Glomerular endothelial cell (primary cell): ENCODE measurements around the gene GLP1R. TPM values are rescaled to one million over a fixed set of nuclear protein-coding genes. Genes with fewer than 3 reads are reported as not detected.
"Not testable (repeated sequence)": the region's sequence is repeated elsewhere in the genome, so short reads cannot be mapped to it uniquely, and the experiment has no call there.

ENCODE experiments used
- DNase-seq: peaks from one replicate; pipeline ENCODE4 v3.0.0-alpha.2; 2011; ENCODE audit warnings: low read depth, low spot score; ENCODE audit errors: extremely low read depth
- total RNA-seq: library from RNA; depleted of rRNA; stranded (reverse); fragments of >200 nt; gene quantifications from 2 replicates; pipeline ENCODE4 v1.2.3, GENCODE V29; 2015

GLP1R gene
- total RNA-seq, 1 donor from 2014 or later, result not detected

DNA sequence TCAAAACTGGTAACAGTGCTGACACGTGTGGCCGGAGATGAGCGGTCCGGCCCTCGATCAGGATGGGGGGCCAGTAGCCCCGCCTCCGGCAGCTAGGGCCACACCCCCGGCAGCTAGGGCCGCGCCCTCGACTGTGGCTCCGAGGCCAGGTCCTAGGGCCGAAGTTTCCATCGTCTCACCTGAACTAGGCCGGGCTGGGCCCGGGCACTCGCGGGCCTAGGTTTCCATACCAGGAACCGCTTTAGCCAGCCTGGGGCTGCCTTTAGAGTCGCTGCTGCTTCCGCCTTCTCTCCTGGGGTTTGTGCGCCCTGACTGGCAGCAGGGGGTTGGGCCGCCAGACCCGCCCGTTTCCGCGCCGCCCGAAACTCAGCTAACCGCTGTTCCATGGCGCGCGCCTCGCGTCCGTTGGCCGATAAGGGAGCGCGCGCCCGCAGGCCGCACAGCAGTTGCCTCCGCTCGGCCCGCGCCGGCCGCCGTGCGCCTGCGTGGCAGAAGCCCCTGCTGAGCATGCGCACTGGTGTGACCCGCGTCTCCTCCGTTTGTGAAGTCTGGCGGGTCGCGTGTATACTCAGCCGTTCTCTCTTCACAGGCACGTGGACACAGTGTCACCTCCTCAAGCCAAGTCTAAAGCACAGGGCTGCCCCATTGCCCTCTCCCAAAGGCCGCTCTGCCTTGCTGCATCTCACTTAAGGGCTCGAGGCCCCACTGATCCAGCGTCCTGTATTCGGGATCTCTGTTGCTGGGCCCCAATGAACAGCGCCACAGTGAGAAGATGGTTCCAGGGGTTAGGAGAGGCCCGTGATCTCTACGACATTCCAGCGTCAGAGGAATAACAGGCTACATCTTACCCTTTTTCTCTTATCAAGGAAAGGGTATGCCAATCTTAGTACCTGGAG is 66.4 kb downstream of the GLP1R start, which contains the start of gene SAYSD1:
SAYSD1 (minus strand) TSS at position 483 of the 896 bp plus-strand sequence; CDS start at position 386, 97 bp downstream.
- DNase-seq, result no peak

DNA sequence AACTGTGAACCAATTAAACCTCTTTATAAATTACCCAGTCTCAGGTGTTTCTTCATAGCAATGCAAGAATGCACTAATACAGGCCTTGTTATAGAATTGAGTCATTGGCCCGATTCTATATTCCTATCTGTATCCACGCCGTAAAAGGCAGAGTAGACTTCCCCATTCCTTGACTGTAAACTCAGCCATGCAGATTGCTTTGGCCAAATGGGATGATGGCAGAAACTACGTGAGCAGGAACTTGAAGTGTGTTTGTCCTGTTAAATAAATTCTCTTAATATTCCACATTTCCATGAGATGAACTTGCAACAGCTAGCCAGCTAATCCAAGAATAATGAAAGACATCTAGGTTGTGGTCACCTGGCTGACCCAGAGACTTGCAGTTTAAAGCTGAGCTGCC is 70.3 kb downstream of the GLP1R start:
- DNase-seq, result no peak

GRCh38 chr6:39124114-39124513 is 75.5 kb downstream of the GLP1R start:
- DNase-seq, result no peak

DNA sequence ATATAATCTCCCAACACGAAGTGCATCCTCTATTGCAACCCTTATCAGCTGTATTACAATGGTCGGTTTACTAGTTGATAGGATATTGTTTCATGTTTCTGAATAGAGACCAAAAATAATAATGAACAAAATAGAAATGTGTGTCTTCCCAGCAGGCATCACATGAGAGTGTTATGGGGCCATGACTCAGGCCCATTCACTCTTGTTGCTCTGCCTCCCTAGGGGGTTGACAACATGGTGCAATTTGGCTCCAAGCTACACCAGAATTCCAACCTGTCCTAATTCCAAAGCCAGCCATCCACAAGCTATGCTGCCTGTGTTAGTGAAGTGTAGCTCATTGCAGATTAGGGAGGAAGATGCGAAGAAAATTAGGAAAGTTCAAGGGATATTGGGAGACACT is 79.5 kb downstream of the GLP1R start:
- no peak for DNase-seq

DNA sequence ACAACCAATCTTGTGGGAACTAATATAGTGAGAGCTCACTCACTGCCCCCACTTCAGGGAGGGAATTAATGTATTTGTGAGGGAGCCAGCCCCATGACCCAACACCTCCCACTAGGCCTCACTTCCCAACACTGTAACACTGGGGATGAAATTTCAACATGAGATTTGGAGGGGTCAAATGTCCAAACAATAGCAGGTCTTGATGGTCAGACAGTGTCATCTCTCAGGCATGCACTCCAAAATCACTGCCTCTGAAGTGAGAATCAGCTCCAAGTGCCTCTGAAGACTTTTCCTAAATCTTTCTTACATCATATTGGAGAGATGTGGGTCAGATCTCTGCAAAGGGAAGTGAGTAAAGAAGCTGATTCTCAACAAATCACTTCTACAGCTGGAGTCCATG is 80.3 kb downstream of the GLP1R start:
- no peak for DNase-seq

- no peak for DNase-seq
These were observed 82.1 kb downstream of the GLP1R start for GRCh38 chr6:39130691-39131090.

GRCh38 chr6:39134761-39135160 is 86.2 kb downstream of the GLP1R start:
- DNase-seq, result not testable (repeated sequence)

- DNase-seq, result not testable (repeated sequence)
These were observed 87.6 kb downstream of the GLP1R start for GRCh38 chr6:39136207-39136606.

DNA sequence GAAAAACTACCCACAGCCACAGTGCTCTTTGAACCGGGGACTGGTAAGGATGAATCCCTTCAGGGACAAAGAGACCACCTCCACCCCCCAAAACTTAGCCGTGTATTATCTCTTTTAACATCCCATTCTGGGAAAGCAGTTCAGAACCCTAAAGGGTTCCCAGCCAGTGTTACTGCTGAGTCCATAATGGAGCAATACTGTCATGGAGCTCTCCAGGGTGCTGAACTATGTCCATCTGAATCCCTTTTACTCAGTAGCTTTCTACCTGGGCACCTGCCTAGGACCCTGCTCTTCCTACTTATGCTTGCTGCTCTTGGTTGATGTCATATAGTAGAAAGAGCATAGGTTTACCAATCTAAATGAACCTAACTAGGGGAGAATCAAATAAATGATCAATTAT is 88.7 kb downstream of the GLP1R start:
- no peak for DNase-seq

Other genes starting within 250 kb of the GLP1R start
- 12.2 and 16.7 TPM in 2 replicates for gene SAYSD1, start 66.4 kb downstream of the GLP1R start, total RNA-seq
- gene KCNK5, start 180.7 kb downstream of the GLP1R start, total RNA-seq, result not detected in 2 replicates